Activated T-cell treated with anti-CD3 and anti-CD28 coated beads, Interleukin-2, amount 50 U/mL, for 24 hours (primary cell): ENCODE measurements around the gene OSBPL6.
"Not testable (repeated sequence)": the region's sequence is repeated elsewhere in the genome, so short reads cannot be mapped to it uniquely, and the experiment has no call there.

Experiments used
- DNase-seq: peaks from one replicate; pipeline ENCODE4 v3.0.0-alpha.2; 2020
- H3K27ac Mint-ChIP-seq: 2 replicates; pipeline ENCODE4 v1.8.0; 2020; ENCODE audit warnings: mild to moderate bottlenecking, mixed read lengths
- H3K27me3 Mint-ChIP-seq: 2 replicates; pipeline ENCODE4 v1.8.0; 2020; ENCODE audit warnings: mixed read lengths
- H3K36me3 Mint-ChIP-seq: 2 replicates; pipeline ENCODE4 v1.8.0; 2020; ENCODE audit warnings: low read depth, mixed read lengths
- H3K4me1 Mint-ChIP-seq: 2 replicates; pipeline ENCODE4 v1.8.0; 2020; ENCODE audit warnings: low read depth, mixed read lengths
- H3K4me3 Mint-ChIP-seq: 2 replicates; pipeline ENCODE4 v1.8.0; 2020; ENCODE audit warnings: mild to moderate bottlenecking, moderate library complexity, mixed read lengths
- H3K9me3 Mint-ChIP-seq: 2 replicates; pipeline ENCODE4 v1.8.0; 2020; ENCODE audit warnings: mixed read lengths

OSBPL6 gene

DNA sequence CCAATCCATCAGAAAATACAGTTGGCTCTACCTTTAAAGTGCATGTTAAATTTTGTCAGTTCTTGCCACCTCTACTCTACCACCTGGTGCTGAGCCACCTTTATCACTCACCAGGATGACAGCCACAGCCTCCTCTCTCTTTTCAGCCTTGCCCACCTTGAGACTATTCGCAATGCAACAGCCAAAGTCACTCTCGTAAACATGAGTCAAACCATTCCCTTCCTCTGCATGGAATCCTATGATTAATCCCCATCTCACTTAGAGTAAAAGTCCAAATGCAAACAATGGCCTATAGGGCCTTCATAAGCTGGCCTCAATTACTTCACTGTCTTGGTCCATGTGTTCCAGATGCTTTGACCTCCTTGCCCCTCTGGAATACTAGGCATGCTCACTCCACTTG lies 5.8 kb upstream of the OSBPL6 start:
- Mint-ChIP-seq H3K4me1 (peaks cover 6% of the 10 kb centered on the region), H3K36me3 (no peaks in the 10 kb centered on the region), H3K27ac (no peak overlapping the region), H3K4me3 (no peak overlapping the region), H3K27me3 (peaks cover 48% of the 10 kb centered on the region), H3K9me3 (no peaks in the 10 kb centered on the region)
- no peak for DNase-seq

GRCh38 chr2:178191004-178191508 lies 3.3 kb upstream of the OSBPL6 start:
- H3K9me3 Mint-ChIP-seq = no peaks in the 10 kb centered on the region
- DNase-seq = no peak
- H3K4me1 Mint-ChIP-seq = peaks cover 14% of the 10 kb centered on the region
- peak overlapping the region; percentile 14 for H3K27ac Mint-ChIP-seq
- peaks cover 53% of the 10 kb centered on the region for H3K27me3 Mint-ChIP-seq
- no peak overlapping the region for H3K4me3 Mint-ChIP-seq
- H3K36me3 Mint-ChIP-seq = no peaks in the 10 kb centered on the region

- Mint-ChIP-seq H3K4me1 (peaks cover 14% of the 10 kb centered on the region), H3K9me3 (no peaks in the 10 kb centered on the region), H3K4me3 (no peak overlapping the region), H3K27ac (no peak overlapping the region), H3K36me3 (no peaks in the 10 kb centered on the region), H3K27me3 (peaks cover 53% of the 10 kb centered on the region)
- no peak for DNase-seq
Observed at GRCh38 chr2:178191511-178191910, 2.8 kb upstream of the OSBPL6 start.

- H3K27me3 Mint-ChIP-seq = peaks cover 65% of the 10 kb centered on the region
- no peaks in the 10 kb centered on the region for H3K9me3 Mint-ChIP-seq
- no peak overlapping the region for H3K27ac Mint-ChIP-seq
- peaks cover 14% of the 10 kb centered on the region for H3K4me1 Mint-ChIP-seq
- peak overlapping the region; percentile 66 for H3K4me3 Mint-ChIP-seq
- H3K36me3 Mint-ChIP-seq = no peaks in the 10 kb centered on the region
- DNase-seq = no peak
Observed at GRCh38 chr2:178193496-178193822, 853 bp upstream of the OSBPL6 start.

- Mint-ChIP-seq H3K4me1 (peaks cover 14% of the 10 kb centered on the region), H3K27ac (no peak overlapping the region), H3K36me3 (no peaks in the 10 kb centered on the region), H3K4me3 (peak overlapping the region; percentile 72), H3K27me3 (peaks cover 76% of the 10 kb centered on the region), H3K9me3 (no peaks in the 10 kb centered on the region)
- DNase-seq = peak; percentile 43
Observed at GRCh38 chr2:178194600-178195389, 483 bp downstream of the OSBPL6 start.

DNA sequence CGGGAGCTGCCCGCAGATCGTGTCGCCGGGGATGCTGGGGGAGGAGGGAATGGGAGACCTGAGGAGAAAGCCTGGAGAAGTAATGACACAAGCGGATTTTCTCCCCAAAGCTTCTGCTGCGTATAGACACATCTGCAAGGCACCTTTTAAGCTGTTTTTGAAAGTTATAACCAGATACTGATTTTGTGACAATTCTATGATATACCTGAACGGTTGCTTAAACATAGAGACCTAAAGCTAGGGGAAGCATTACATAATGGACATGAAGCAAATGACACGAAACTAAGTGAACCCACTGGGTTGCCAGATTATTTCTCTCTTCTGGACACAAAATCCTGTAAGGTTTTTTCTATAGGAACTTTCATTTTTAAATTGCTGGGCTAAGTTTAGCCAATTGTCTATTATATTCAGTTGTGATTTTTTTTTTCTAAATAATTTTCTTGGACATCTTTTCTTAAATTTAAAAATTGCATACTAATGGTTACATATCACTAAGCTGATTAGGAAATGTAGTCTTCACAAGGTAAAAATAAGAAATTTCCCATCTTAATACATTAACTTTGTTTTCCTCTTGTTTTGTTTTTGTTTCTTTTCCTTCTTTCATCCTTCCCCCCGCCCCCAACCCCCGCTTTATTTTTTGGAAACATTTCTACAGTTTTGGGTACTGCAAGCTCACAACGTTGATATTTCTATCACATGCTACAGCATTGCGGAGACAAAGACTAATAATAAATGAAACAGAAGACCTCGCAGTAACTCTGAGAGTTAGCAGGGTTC lies 1.3 kb downstream of the OSBPL6 start:
- H3K27me3 Mint-ChIP-seq = peaks cover 75% of the 10 kb centered on the region
- H3K36me3 Mint-ChIP-seq = no peaks in the 10 kb centered on the region

GRCh38 chr2:178197791-178198190 lies 3.5 kb downstream of the OSBPL6 start:
- Mint-ChIP-seq H3K27me3 (peaks cover 65% of the 10 kb centered on the region), H3K27ac (no peak overlapping the region), H3K4me1 (peaks cover 9% of the 10 kb centered on the region), H3K36me3 (no peaks in the 10 kb centered on the region), H3K4me3 (no peak overlapping the region), H3K9me3 (no peaks in the 10 kb centered on the region)
- no peak for DNase-seq

More for the DNA sequence above, 1.3 kb downstream of the OSBPL6 start:
- H3K4me3 Mint-ChIP-seq = peak overlapping the region; percentile 72
- peaks cover 14% of the 10 kb centered on the region for H3K4me1 Mint-ChIP-seq
- H3K9me3 Mint-ChIP-seq = no peaks in the 10 kb centered on the region
- H3K27ac Mint-ChIP-seq = no peak overlapping the region
- no peak for DNase-seq

GRCh38 chr2:178198441-178198840 lies 4.1 kb downstream of the OSBPL6 start:
- not testable (repeated sequence) for H3K36me3 Mint-ChIP-seq, H3K4me3 Mint-ChIP-seq, H3K9me3 Mint-ChIP-seq, H3K27ac Mint-ChIP-seq, DNase-seq
- Mint-ChIP-seq H3K4me1 (peaks cover 10% of the 10 kb centered on the region), H3K27me3 (peaks cover 61% of the 10 kb centered on the region)

DNA sequence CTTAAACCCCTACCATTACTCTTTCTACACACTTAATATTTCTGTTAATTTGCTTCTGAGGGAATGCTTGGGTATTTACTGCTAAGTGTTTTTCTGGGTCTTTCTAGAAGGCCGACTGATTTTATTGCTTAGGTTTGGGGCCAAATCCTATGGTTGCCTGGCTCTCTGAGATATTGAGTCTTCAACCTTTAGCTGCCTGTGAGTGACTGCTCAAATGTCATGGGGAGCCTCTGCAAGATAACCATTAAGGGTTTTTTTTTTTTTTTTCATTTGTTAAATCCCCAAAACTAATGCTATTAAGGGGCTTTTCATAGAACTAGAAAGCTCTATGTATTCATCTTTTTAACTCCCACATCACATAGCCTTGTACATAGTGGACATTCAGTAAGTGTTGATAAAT lies 5.0 kb downstream of the OSBPL6 start:
- peaks cover 62% of the 10 kb centered on the region for H3K27me3 Mint-ChIP-seq
- H3K4me3 Mint-ChIP-seq = no peak overlapping the region
- no peaks in the 10 kb centered on the region for H3K36me3 Mint-ChIP-seq
- H3K9me3 Mint-ChIP-seq = no peaks in the 10 kb centered on the region
- H3K27ac Mint-ChIP-seq = no peak overlapping the region
- peaks cover 8% of the 10 kb centered on the region for H3K4me1 Mint-ChIP-seq
- no peak for DNase-seq

GRCh38 chr2:178200331-178200730 lies 6.0 kb downstream of the OSBPL6 start:
- H3K27ac Mint-ChIP-seq = no peak overlapping the region
- peaks cover 66% of the 10 kb centered on the region for H3K27me3 Mint-ChIP-seq
- no peak overlapping the region for H3K4me3 Mint-ChIP-seq
- no peaks in the 10 kb centered on the region for H3K36me3 Mint-ChIP-seq
- DNase-seq = no peak
- H3K9me3 Mint-ChIP-seq = no peaks in the 10 kb centered on the region
- peaks cover 5% of the 10 kb centered on the region for H3K4me1 Mint-ChIP-seq

DNA sequence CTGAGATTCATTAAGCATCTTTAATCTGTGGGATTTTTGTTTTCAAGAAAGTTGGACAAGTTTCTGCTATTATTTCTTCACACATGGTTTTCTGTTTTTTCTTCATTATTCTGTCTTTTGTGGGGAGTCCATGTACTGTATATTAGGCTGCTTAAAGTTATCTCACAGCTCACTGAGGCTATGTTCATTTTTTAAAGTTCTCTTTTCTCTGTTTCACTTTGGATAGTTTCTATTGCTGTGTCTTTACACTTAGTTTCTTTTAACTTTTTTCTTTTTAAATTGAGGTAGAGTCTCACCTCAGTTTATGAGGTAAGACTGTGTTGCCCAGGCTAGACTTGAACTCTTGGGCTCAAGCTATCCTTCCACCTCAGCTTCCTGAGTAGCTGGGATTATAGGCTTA lies 8.6 kb downstream of the OSBPL6 start:
- no peaks in the 10 kb centered on the region for H3K36me3 Mint-ChIP-seq
- no peak overlapping the region for H3K4me3 Mint-ChIP-seq
- no peak overlapping the region for H3K27ac Mint-ChIP-seq
- no peaks in the 10 kb centered on the region for H3K9me3 Mint-ChIP-seq
- H3K4me1 Mint-ChIP-seq = peaks cover 2% of the 10 kb centered on the region
- DNase-seq = no peak
- H3K27me3 Mint-ChIP-seq = peaks cover 59% of the 10 kb centered on the region

DNA sequence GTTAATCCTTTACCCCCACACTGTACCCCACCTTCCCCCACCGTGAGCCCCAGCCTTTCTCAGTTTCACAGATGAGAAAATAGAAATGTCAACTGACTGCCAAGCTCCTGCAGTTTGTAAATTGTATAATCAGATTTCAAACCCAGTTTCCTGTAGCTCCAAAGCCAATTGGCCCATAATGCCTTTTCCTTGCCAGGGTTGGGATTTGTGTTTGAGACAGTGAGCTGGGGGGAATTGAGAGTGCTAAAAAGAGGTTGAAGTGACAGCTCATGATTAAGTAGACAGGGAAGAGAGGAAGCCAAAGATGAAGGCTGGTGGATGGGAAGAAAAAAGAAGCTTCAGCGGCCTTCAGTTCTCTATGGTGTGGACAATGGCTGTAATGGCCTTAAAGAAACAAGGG lies 10.7 kb downstream of the OSBPL6 start:
- Mint-ChIP-seq H3K4me3 (no peak overlapping the region), H3K36me3 (no peaks in the 10 kb centered on the region), H3K9me3 (no peaks in the 10 kb centered on the region), H3K27ac (no peak overlapping the region), H3K27me3 (peaks cover 44% of the 10 kb centered on the region), H3K4me1 (peaks cover 2% of the 10 kb centered on the region)
- no peak for DNase-seq

DNA sequence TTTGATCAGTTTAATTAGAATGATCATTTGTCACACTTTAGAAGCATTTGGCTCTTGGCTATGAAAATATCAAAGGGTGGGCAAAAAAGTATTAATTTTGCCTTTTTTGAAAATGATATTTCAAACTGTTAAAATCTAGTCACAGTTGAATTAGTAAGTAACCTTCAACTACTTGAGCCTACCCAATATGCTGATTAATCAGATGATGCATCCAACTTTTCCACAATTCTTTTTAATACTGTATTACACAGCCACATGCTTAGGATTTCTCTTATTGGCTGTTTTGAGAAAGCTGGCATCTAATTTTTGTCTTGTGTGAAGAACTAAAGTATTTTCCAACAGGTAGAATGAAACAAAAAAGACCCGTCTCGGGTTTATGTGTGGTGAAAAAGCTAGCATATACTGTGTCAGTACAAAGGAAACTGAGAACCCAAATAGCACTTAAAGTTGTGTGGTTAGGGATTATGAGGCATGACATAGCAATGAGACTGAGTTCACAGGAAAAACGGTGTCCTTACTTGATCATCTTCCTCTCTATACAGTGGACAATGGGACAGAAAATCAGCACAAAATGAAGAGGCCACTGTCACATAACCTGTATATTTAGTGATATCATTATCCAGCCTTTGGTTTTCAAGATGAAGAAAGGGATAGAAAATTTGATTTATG lies 11.7 kb downstream of the OSBPL6 start:
- no peaks in the 10 kb centered on the region for H3K9me3 Mint-ChIP-seq
- H3K27me3 Mint-ChIP-seq = peaks cover 42% of the 10 kb centered on the region
- no peaks in the 10 kb centered on the region for H3K36me3 Mint-ChIP-seq
- H3K4me3 Mint-ChIP-seq = no peak overlapping the region
- H3K27ac Mint-ChIP-seq = no peak overlapping the region
- H3K4me1 Mint-ChIP-seq = peaks cover 2% of the 10 kb centered on the region
- DNase-seq = no peak

DNA sequence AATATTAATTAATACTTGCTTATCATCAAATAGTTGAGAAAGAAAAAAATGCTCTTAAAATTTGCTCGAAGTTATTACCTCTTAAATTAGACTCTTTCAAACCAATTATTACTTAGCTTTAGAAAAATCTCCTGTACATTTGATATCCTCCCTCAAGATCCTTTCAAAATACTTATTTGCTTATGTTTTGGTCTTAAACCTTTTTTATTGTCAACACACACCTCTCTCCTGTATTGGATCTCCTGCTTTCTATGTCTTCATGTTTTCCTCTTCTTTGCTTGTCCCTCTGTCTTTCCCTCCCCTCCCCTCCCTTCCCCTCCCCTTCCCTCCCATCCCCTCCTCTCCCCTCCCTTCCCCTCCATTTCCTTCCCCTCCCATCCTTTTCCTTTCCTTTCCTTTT lies 14.0 kb downstream of the OSBPL6 start:
- Mint-ChIP-seq H3K36me3 (no peaks in the 10 kb centered on the region), H3K27me3 (peaks cover 41% of the 10 kb centered on the region), H3K4me1 (no peaks in the 10 kb centered on the region), H3K27ac (no peak overlapping the region), H3K4me3 (no peak overlapping the region), H3K9me3 (no peaks in the 10 kb centered on the region)
- no peak for DNase-seq

DNA sequence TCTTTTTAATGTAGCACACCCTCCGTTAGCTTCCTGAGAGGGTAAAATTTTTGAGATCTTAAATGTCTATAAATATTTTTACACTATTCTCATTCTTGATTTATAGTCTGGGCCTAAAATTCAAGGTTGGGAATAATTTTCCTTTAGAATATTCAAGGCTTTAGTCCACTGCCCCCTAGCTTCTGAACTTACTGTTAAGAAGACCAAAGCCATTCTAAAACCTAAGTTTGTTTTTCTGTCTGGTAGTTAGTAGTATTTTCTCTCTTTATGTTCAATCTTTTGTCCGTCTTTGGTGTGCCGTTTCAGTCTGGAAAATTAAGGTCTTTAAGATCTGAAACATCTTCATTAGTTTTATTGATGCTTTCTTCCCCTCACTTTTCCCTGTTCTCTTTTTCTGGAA lies 14.5 kb downstream of the OSBPL6 start:
- Mint-ChIP-seq H3K36me3 (no peaks in the 10 kb centered on the region), H3K4me3 (no peak overlapping the region), H3K9me3 (no peaks in the 10 kb centered on the region), H3K27ac (no peak overlapping the region), H3K27me3 (peaks cover 42% of the 10 kb centered on the region), H3K4me1 (no peaks in the 10 kb centered on the region)
- no peak for DNase-seq
